ENCODE measurements around the gene SLC23A2.

DNA sequence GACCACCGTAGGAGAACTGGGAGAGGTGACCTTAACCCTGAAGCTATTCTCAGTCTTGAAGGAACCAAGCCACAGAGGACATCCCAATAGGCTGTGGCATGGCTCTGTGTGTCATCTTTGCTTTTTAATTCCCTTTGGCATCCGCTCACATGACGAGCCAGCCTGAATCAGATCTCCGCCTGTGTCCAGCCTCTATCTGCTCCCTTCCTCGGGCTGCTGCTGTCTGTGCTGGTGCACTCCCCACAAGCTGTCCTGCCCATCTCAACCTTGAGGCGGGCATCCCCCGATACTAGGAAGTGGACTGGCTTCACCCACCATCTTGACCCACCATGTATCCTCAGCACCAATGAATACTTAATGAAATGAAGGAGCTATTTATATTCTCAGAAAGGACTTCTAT is 111.9 kb downstream of the SLC23A2 start:
- TF ChIP-seq POLR2AphosphoS5 (IDR thresholded peaks at IDR 0.05; ENCODE audit: low read depth, low read length) (no peak), SIN3A (IDR thresholded peaks at IDR 0.05; ENCODE audit: borderline replicate concordance, insufficient read depth, low read length) (no peak), TAF1 (IDR thresholded peaks at IDR 0.05; ENCODE audit: borderline replicate concordance, insufficient read depth, low read length) (no peak), FOXP2 (optimal IDR thresholded peaks at IDR 0.05; ENCODE audit: borderline replicate concordance, extremely low read depth, extremely low read length, insufficient read depth) (no peak)
- TF ChIP-seq, protein P1, sequence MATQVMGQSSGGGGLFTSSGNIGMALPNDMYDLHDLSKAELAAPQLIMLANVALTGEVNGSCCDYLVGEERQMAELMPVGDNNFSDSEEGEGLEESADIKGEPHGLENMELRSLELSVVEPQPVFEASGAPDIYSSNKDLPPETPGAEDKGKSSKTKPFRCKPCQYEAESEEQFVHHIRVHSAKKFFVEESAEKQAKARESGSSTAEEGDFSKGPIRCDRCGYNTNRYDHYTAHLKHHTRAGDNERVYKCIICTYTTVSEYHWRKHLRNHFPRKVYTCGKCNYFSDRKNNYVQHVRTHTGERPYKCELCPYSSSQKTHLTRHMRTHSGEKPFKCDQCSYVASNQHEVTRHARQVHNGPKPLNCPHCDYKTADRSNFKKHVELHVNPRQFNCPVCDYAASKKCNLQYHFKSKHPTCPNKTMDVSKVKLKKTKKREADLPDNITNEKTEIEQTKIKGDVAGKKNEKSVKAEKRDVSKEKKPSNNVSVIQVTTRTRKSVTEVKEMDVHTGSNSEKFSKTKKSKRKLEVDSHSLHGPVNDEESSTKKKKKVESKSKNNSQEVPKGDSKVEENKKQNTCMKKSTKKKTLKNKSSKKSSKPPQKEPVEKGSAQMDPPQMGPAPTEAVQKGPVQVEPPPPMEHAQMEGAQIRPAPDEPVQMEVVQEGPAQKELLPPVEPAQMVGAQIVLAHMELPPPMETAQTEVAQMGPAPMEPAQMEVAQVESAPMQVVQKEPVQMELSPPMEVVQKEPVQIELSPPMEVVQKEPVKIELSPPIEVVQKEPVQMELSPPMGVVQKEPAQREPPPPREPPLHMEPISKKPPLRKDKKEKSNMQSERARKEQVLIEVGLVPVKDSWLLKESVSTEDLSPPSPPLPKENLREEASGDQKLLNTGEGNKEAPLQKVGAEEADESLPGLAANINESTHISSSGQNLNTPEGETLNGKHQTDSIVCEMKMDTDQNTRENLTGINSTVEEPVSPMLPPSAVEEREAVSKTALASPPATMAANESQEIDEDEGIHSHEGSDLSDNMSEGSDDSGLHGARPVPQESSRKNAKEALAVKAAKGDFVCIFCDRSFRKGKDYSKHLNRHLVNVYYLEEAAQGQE (IDR thresholded peaks at IDR 0.05; ENCODE audit: insufficient read depth in 1 of 2, low read depth in 2 of 2, low read length in 2 of 2): no peak

Data from PFSK-1 (cell line).